Measurements from ENCODE around the gene ARID4B. TPM values are rescaled to one million over a fixed set of nuclear protein-coding genes. Genes with fewer than 3 reads are reported as not detected.
A peak's percentile ranks its signal among the peaks of the same experiment; 100 is the strongest.

The ARID4B gene
- total and polyA plus RNA-seq, 2 donors (not counting 1 experiment from before 2014, with no cell fraction given): 15.3 to 42.4 TPM

GRCh38 chr1:235289859-235290739 lies 37.9 kb downstream of the ARID4B start:
- no peaks in the 10 kb centered on the region for H3K4me1 ChIP-seq (ENCODE audit: control insufficient read depth, extremely low read depth, insufficient read depth, low read length)
- peaks cover 82% of the 10 kb centered on the region for H3K79me2 ChIP-seq (ENCODE audit: control insufficient read depth, insufficient read depth, low read length)
- H3K27ac ChIP-seq (ENCODE audit: insufficient read depth, low read length): no peak overlapping the region
- TF ChIP-seq CTCF (conservative IDR thresholded peaks at IDR 0.05 in 1 of 2, IDR thresholded peaks at IDR 0.05 in 1 of 2; ENCODE audit: low read depth in 1 of 2, low read length in 2 of 2) (no peak), EZH2 (IDR thresholded peaks at IDR 0.05; ENCODE audit: low read length, missing control alignments) (no peak)
- H3K4me2 ChIP-seq (ENCODE audit: extremely low read depth, insufficient read depth, low read length): no peak overlapping the region
- H3K9me3 ChIP-seq (ENCODE audit: control insufficient read depth, insufficient read depth, low read depth, low read length): no peaks in the 10 kb centered on the region
- no peak for DNase-seq (ENCODE audit: low read depth in 2 of 2)
- no peaks in the 10 kb centered on the region for H3K27me3 ChIP-seq (ENCODE audit: control insufficient read depth, insufficient read depth, low read length)
- no peak overlapping the region for H3K4me3 ChIP-seq (replicated peaks in 1 of 4; ENCODE audit: control extremely low read depth in 1 of 4, insufficient read depth in 1 of 4, low read depth in 3 of 4, low read length in 4 of 4)
- no peak overlapping the region for H3K9ac ChIP-seq (ENCODE audit: insufficient read depth, low read length)
- H4K20me1 ChIP-seq (ENCODE audit: control insufficient read depth, extremely low read depth, insufficient read depth, low read length): peaks cover 2% of the 10 kb centered on the region
- no peak overlapping the region for H2AFZ ChIP-seq (ENCODE audit: low read length)
- H3K36me3 ChIP-seq (ENCODE audit: control insufficient read depth, insufficient read depth, low read length): no peaks in the 10 kb centered on the region

GRCh38 chr1:235287208-235287882 lies 40.6 kb downstream of the ARID4B start:
- Histone ChIP-seq H3K4me1 (ENCODE audit: control insufficient read depth, extremely low read depth, insufficient read depth, low read length) (no peaks in the 10 kb centered on the region), H3K27ac (ENCODE audit: insufficient read depth, low read length) (no peak overlapping the region), H3K4me2 (ENCODE audit: extremely low read depth, insufficient read depth, low read length) (no peak overlapping the region), H2AFZ (ENCODE audit: low read length) (no peak overlapping the region), H4K20me1 (ENCODE audit: control insufficient read depth, extremely low read depth, insufficient read depth, low read length) (peaks cover 2% of the 10 kb centered on the region), H3K79me2 (ENCODE audit: control insufficient read depth, insufficient read depth, low read length) (peaks cover 82% of the 10 kb centered on the region), H3K9me3 (ENCODE audit: control insufficient read depth, insufficient read depth, low read depth, low read length) (no peaks in the 10 kb centered on the region), H3K4me3 (replicated peaks in 1 of 4; ENCODE audit: control extremely low read depth in 1 of 4, insufficient read depth in 1 of 4, low read depth in 3 of 4, low read length in 4 of 4) (no peak overlapping the region), H3K36me3 (ENCODE audit: control insufficient read depth, insufficient read depth, low read length) (no peaks in the 10 kb centered on the region), H3K27me3 (ENCODE audit: control insufficient read depth, insufficient read depth, low read length) (no peaks in the 10 kb centered on the region), H3K9ac (ENCODE audit: insufficient read depth, low read length) (no peak overlapping the region)
- DNase-seq (ENCODE audit: low read depth in 2 of 2): no peak
- TF ChIP-seq CTCF (conservative IDR thresholded peaks at IDR 0.05 in 1 of 2, IDR thresholded peaks at IDR 0.05 in 1 of 2; ENCODE audit: low read depth in 1 of 2, low read length in 2 of 2): no peak
- no peak for TF ChIP-seq EZH2 (IDR thresholded peaks at IDR 0.05; ENCODE audit: low read length, missing control alignments)

- H3K4me1 ChIP-seq (ENCODE audit: control insufficient read depth, extremely low read depth, insufficient read depth, low read length): no peaks in the 10 kb centered on the region
- H3K4me3 ChIP-seq (replicated peaks in 1 of 4; ENCODE audit: control extremely low read depth in 1 of 4, insufficient read depth in 1 of 4, low read depth in 3 of 4, low read length in 4 of 4): no peak overlapping the region
- no peaks in the 10 kb centered on the region for H4K20me1 ChIP-seq (ENCODE audit: control insufficient read depth, extremely low read depth, insufficient read depth, low read length)
- no peaks in the 10 kb centered on the region for H3K27me3 ChIP-seq (ENCODE audit: control insufficient read depth, insufficient read depth, low read length)
- no peak overlapping the region for H2AFZ ChIP-seq (ENCODE audit: low read length)
- peaks cover 81% of the 10 kb centered on the region for H3K79me2 ChIP-seq (ENCODE audit: control insufficient read depth, insufficient read depth, low read length)
- TF ChIP-seq CTCF (conservative IDR thresholded peaks at IDR 0.05 in 1 of 2, IDR thresholded peaks at IDR 0.05 in 1 of 2; ENCODE audit: low read depth in 1 of 2, low read length in 2 of 2): no peak
- TF ChIP-seq EZH2 (IDR thresholded peaks at IDR 0.05; ENCODE audit: low read length, missing control alignments): no peak
- no peaks in the 10 kb centered on the region for H3K36me3 ChIP-seq (ENCODE audit: control insufficient read depth, insufficient read depth, low read length)
- H3K27ac ChIP-seq (ENCODE audit: insufficient read depth, low read length): no peak overlapping the region
- no peak overlapping the region for H3K4me2 ChIP-seq (ENCODE audit: extremely low read depth, insufficient read depth, low read length)
- DNase-seq (ENCODE audit: low read depth in 2 of 2): peak in 1 of 2 donors; percentile 25
- no peaks in the 10 kb centered on the region for H3K9me3 ChIP-seq (ENCODE audit: control insufficient read depth, insufficient read depth, low read depth, low read length)
- H3K9ac ChIP-seq (ENCODE audit: insufficient read depth, low read length): no peak overlapping the region
These were observed 41.3 kb downstream of the ARID4B start for GRCh38 chr1:235286667-235287066.
